Measurements from ENCODE around the gene APOBEC3C. TPM values are rescaled to one million over a fixed set of nuclear protein-coding genes. Genes with fewer than 3 reads are reported as not detected.
"Not testable (repeated sequence)": the region's sequence is repeated elsewhere in the genome, so short reads cannot be mapped to it uniquely, and the experiment has no call there.

Gene APOBEC3C
- total RNA-seq, 1 donor from 2014 or later: 25.3 TPM

- TF ChIP-seq CTCF (IDR thresholded peaks at IDR 0.05): no peak
- H3K27ac ChIP-seq: no peak overlapping the region
- ATAC-seq (no peak), DNase-seq (no peak)
- H3K36me3 ChIP-seq: no peaks in the 10 kb centered on the region
- H3K27me3 ChIP-seq: no peaks in the 10 kb centered on the region
- H3K4me3 ChIP-seq: no peak overlapping the region
- intact Hi-C loops (cut with DNase I): loop anchor here (10.0 kb wide), 2 partner anchors 62 to 132 kb away; partner anchors contain the start of gene CBX6
- peaks cover 9% of the 10 kb centered on the region for H3K4me1 ChIP-seq
- no peaks in the 10 kb centered on the region for H3K9me3 ChIP-seq
Measured at GRCh38 chr22:39007177-39007576, 6.9 kb upstream of the APOBEC3C start.

GRCh38 chr22:39008271-39008850, 5.7 kb upstream of the APOBEC3C start:
- not testable (repeated sequence) for H3K9me3 ChIP-seq, H3K4me3 ChIP-seq, H3K27me3 ChIP-seq, H3K36me3 ChIP-seq, DNase-seq, H3K27ac ChIP-seq, H3K4me1 ChIP-seq, ATAC-seq
- intact Hi-C loops (cut with DNase I): loop anchor here (10.0 kb wide), 2 partner anchors 64 to 134 kb away; partner anchors contain the start of gene CBX6

- TF ChIP-seq CTCF (IDR thresholded peaks at IDR 0.05): no peak
- intact Hi-C loops (cut with DNase I): no loop called here
Measured at GRCh38 chr22:39010946-39011345, 3.1 kb upstream of the APOBEC3C start.

GRCh38 chr22:39012533-39013511, 1.2 kb upstream of the APOBEC3C start:
- intact Hi-C loops (cut with DNase I): no loop called here
- Histone ChIP-seq H3K4me1 (peaks cover 15% of the 10 kb centered on the region), H3K27ac (no peak overlapping the region), H3K27me3 (no peaks in the 10 kb centered on the region), H3K9me3 (no peaks in the 10 kb centered on the region), H3K4me3 (no peak overlapping the region), H3K36me3 (no peaks in the 10 kb centered on the region)
- ATAC-seq (no peak), DNase-seq (no peak)
- TF ChIP-seq CTCF (IDR thresholded peaks at IDR 0.05): no peak

More at GRCh38 chr22:39010946-39011345, 3.1 kb upstream of the APOBEC3C start:
- ATAC-seq (no peak), DNase-seq (no peak)
- Histone ChIP-seq H3K9me3 (no peaks in the 10 kb centered on the region), H3K36me3 (no peaks in the 10 kb centered on the region), H3K27me3 (no peaks in the 10 kb centered on the region), H3K4me1 (peaks cover 15% of the 10 kb centered on the region), H3K4me3 (no peak overlapping the region), H3K27ac (no peak overlapping the region)

GRCh38 chr22:39013561-39013941, 506 bp upstream of the APOBEC3C start:
- Histone ChIP-seq H3K4me3 (peak overlapping the region; percentile 62), H3K4me1 (peaks cover 15% of the 10 kb centered on the region), H3K27ac (peak overlapping the region; percentile 88)
- H3K9me3 ChIP-seq; H3K27me3 ChIP-seq; DNase-seq; ATAC-seq; intact Hi-C loops (cut with DNase I); H3K36me3 ChIP-seq: not testable (repeated sequence)

- DNase-seq; H3K9me3 ChIP-seq; H3K27me3 ChIP-seq; ATAC-seq; H3K36me3 ChIP-seq; intact Hi-C loops (cut with DNase I): not testable (repeated sequence)
- H3K4me3 ChIP-seq: peak overlapping the region; percentile 62
- peak overlapping the region; percentile 88 for H3K27ac ChIP-seq
- H3K4me1 ChIP-seq: peaks cover 15% of the 10 kb centered on the region
Measured at GRCh38 chr22:39014723-39015121, 665 bp downstream of the APOBEC3C start.

- DNase-seq (no peak), ATAC-seq (no peak)
- H3K4me3 ChIP-seq: no peak overlapping the region
- H3K27me3 ChIP-seq: no peaks in the 10 kb centered on the region
- no peaks in the 10 kb centered on the region for H3K9me3 ChIP-seq
- peaks cover 15% of the 10 kb centered on the region for H3K4me1 ChIP-seq
- intact Hi-C loops (cut with DNase I): no loop called here
- H3K36me3 ChIP-seq: no peaks in the 10 kb centered on the region
- no peak for TF ChIP-seq CTCF (IDR thresholded peaks at IDR 0.05)
- no peak overlapping the region for H3K27ac ChIP-seq
Measured at GRCh38 chr22:39016592-39016991, 2.5 kb downstream of the APOBEC3C start.

Measured in upper lobe of right lung (tissue), 1 donor.